K562 (cell line): ENCODE measurements around the gene LDAF1. TPM values are rescaled to one million over a fixed set of nuclear protein-coding genes. Genes with fewer than 3 reads are reported as not detected.

Experiments used
- ATAC-seq: fragments of 200-7000 bp; cut with Tn5 transposase; 3 replicates; pipeline ENCODE4 v1.9.1; 2020; ENCODE audit warnings: moderate library complexity
- BruUV-seq: library from RNA; stranded (reverse); fragments of 400-500 nt; replicated peaks from 2 replicates; lab custom pipeline; 2021; lab: Mats Ljungman, UMichigan
- CTCF ChIA-PET: fragments of 300-600 bp; formaldehyde crosslinking; extraction: SDS; loops from one replicate; lab custom pipeline; 2021; ENCODE audit warnings: low intra/inter-chr PET ratio; lab: Yijun Ruan, JAX
- POLR2A ChIA-PET: fragments of 300-600, 350-650 bp; sonication (Branson Sonifier 250); formaldehyde crosslinking; extraction: SDS; loops from one replicate; lab custom pipeline; 2021; ENCODE audit warnings: antibody characterized with exemption, inconsistent platforms; lab: Yijun Ruan, JAX
- DNase-seq, 4 experiments: peaks; one replicate each; pipeline versions ENCODE4 v3.0.0 to v3.0.0-alpha.2; 2011 to 2018; ENCODE audit warnings: low spot score in 3 of 4, mixed read lengths in 3 of 4; ENCODE audit errors: extremely low read depth in 1 of 4
- FAIRE-seq: peaks from 2 replicates; lab custom pipeline; 2011; peaks lifted over from hg19 to GRCh38; lab: Jason Lieb, UNC
- H2AFZ ChIP-seq: 2 replicates; pipeline ENCODE4 v1.6.0; 2011; ENCODE audit warnings: low read depth, low read length, control low read depth, inconsistent platforms
- H3K27ac ChIP-seq: fragments of 200-600 bp; 3 replicates; pipeline ENCODE4 v1.8.0; 2011; ENCODE audit warnings: low read depth, mild to moderate bottlenecking, control low read depth, inconsistent platforms, low read length, moderate library complexity, mixed read lengths; ENCODE audit errors: extremely low read depth
- H3K27me3 ChIP-seq, 2 experiments: fragments of 300-600 bp in 1 of 2; 2 replicates in 1 of 2; 3 replicates in 1 of 2; pipeline versions ENCODE4 v1.6.0 to v1.8.0; 2011; ENCODE audit warnings: inconsistent platforms in 2 of 2, low read length in 2 of 2, mild to moderate bottlenecking in 1 of 2, mixed read lengths in 1 of 2, moderate library complexity in 1 of 2; ENCODE audit not compliant: control insufficient read depth in 2 of 2, insufficient read depth in 2 of 2
- H3K36me3 ChIP-seq: fragments of 300-600 bp; 3 replicates; pipeline ENCODE4 v1.8.0; 2011; ENCODE audit warnings: mild to moderate bottlenecking, low read length, inconsistent platforms; ENCODE audit not compliant: control insufficient read depth, insufficient read depth
- H3K4me1 ChIP-seq, 2 experiments: fragments of 200-600 bp in 1 of 2; replicated peaks in 1 of 2; 2 replicates in 1 of 2; 3 replicates in 1 of 2; pipeline versions ENCODE4 v1.5.1 to v1.8.0; 2011; ENCODE audit warnings: inconsistent platforms in 2 of 2, low read length in 2 of 2, mild to moderate bottlenecking in 1 of 2, mixed read lengths in 1 of 2, moderate library complexity in 1 of 2; ENCODE audit not compliant: control insufficient read depth in 2 of 2, insufficient read depth in 2 of 2
- H3K4me2 ChIP-seq: 2 replicates; pipeline ENCODE4 v1.6.1; 2011; ENCODE audit warnings: low read length, control low read depth, inconsistent platforms, mixed read lengths; ENCODE audit not compliant: insufficient read depth
- H3K4me3 ChIP-seq: fragments of 200-600 bp; sonication (generic), shearing (Covaris generic); 2 replicates; pipeline ENCODE4 v1.5.1; 2016; ENCODE audit warnings: control low read depth, inconsistent platforms
- H3K79me2 ChIP-seq: fragments of 200-600 bp; 3 replicates; pipeline ENCODE4 v1.8.0; 2011; ENCODE audit warnings: low read length, inconsistent platforms; ENCODE audit not compliant: control insufficient read depth, insufficient read depth
- H3K9ac ChIP-seq, 2 experiments: 2 replicates each; pipeline versions ENCODE4 v1.6.0 to v1.6.1; 2011; ENCODE audit warnings: low read depth in 2 of 2, low read length in 2 of 2, control low read depth in 1 of 2, inconsistent platforms in 1 of 2, mild to moderate bottlenecking in 1 of 2, mixed read lengths in 1 of 2; ENCODE audit not compliant: insufficient read depth in 1 of 2
- H3K9me1 ChIP-seq: one replicate; pipeline ENCODE4 v1.6.0; 2011; ENCODE audit warnings: inconsistent platforms, mild to moderate bottlenecking, low read length, moderate library complexity; ENCODE audit not compliant: control insufficient read depth, insufficient read depth
- H3K9me3 ChIP-seq: replicated peaks from 2 replicates; pipeline ENCODE4 v1.5.1; 2011; ENCODE audit warnings: low read depth, low read length, inconsistent platforms; ENCODE audit not compliant: control insufficient read depth, insufficient read depth
- H4K20me1 ChIP-seq: replicated peaks from 2 replicates; pipeline ENCODE4 v1.6.1; 2011; ENCODE audit warnings: low read length, inconsistent platforms, mixed read lengths; ENCODE audit not compliant: control insufficient read depth, insufficient read depth
- CHD4 ChIP-seq: fragments of 200-600 bp; sonication (generic); IDR thresholded peaks from 3 replicates; pipeline ENCODE4 v1.6.1; 2012; ENCODE audit warnings: low read depth, mild to moderate bottlenecking, mixed read lengths, low read length, inconsistent platforms; ENCODE audit not compliant: insufficient read depth, insufficient replicate concordance, poor library complexity, severe bottlenecking
- HDAC1 ChIP-seq, 2 experiments: fragments of 450-650 bp; IDR thresholded peaks; 2 replicates each; pipeline ENCODE4 v1.6.1; 2016 to 2017; ENCODE audit warnings: inconsistent platforms in 1 of 2, mild to moderate bottlenecking in 1 of 2, moderate library complexity in 1 of 2
- NR2C2 ChIP-seq, 2 experiments: fragments of 200-800 bp in 1 of 2; sonication (Bioruptor generic) in 1 of 2; sonication (generic) in 1 of 2; formaldehyde crosslinking in 1 of 2; IDR thresholded peaks; 2 replicates each; pipeline versions ENCODE4 v1.6.1 to v1.8.0; 2016 to 2022; ENCODE audit warnings: mild to moderate bottlenecking in 1 of 2, missing compliant biosample characterization in 1 of 2, missing genetic modification characterization in 1 of 2, missing genetic modification reagents in 1 of 2
- RBM25 ChIP-seq: fragments of 200-400 bp; formaldehyde crosslinking; IDR thresholded peaks from 2 replicates; pipeline ENCODE4 v1.6.1; 2018; ENCODE audit warnings: low read length, low read depth, moderate library complexity; ENCODE audit not compliant: severe bottlenecking
- SMAD2 ChIP-seq: fragments of 150-350 bp; IDR thresholded peaks from 2 replicates; pipeline ENCODE4 v1.6.1; 2014; ENCODE audit warnings: low read depth, mild to moderate bottlenecking, low read length
- ZNF239 ChIP-seq: fragments of 250-450 bp; sonication (Bioruptor Pico); IDR thresholded peaks from 2 replicates; pipeline ENCODE4 v1.4.0; 2020; ENCODE audit warnings: mild to moderate bottlenecking
- ZNF551 ChIP-seq: fragments of 250-450 bp; sonication (Bioruptor Pico); IDR thresholded peaks from 2 replicates; pipeline ENCODE4 v1.5.0; 2021; ENCODE audit warnings: mild to moderate bottlenecking, moderate library complexity
- WGBS: fragments of 100-300 bp; shearing (Covaris generic); methylation state at CpG from one replicate; pipeline ENCODE4 v1.1.6; 2016; ENCODE audit warnings: low coverage, mixed read lengths; ENCODE audit not compliant: insufficient coverage; ENCODE audit errors: missing lambda C conversion rate; 5-methylcytosine and 5-hydroxymethylcytosine counted together
- in situ Hi-C: fragments of 300-500 bp; cut with MboI; formaldehyde crosslinking; loops from 4 replicates; pipeline ENCODE4 v1.15.0; 2018; ENCODE audit warnings: inconsistent platforms, mixed read lengths
- intact Hi-C: fragments of 100-400 bp; cut with micrococcal nuclease; formaldehyde crosslinking; loops from 2 replicates; pipeline ENCODE4 v1.14.2; 2022
- polyA plus RNA-seq, 8 experiments: library from polyadenylated mRNA; depleted of rRNA in 4 of 8; stranded (reverse) in 5 of 8; unstranded in 3 of 8; fragments of >200 nt; fragmentation: Nextera tagmentation in 2 of 8; fragmentation: Illumina TruSeq in 1 of 8; extraction: Ambion mirVana in 2 of 8; extraction: Trizol in 1 of 8; gene quantifications; 2 replicates each; pipeline versions ENCODE4 v1.2.1 to v1.2.3, GENCODE V29; 2011 to 2014; ENCODE audit warnings: inconsistent platforms in 1 of 8, missing spikeins in 1 of 8
- total RNA-seq, 7 experiments: library from RNA; depleted of rRNA in 6 of 7; stranded (reverse); fragments of >200 nt in 6 of 7; fragmentation: Illumina TruSeq in 2 of 7; extraction: Trizol in 2 of 7; gene quantifications; 2 replicates each; pipeline versions ENCODE4 v1.2.1 to v1.2.3, GENCODE V29; 2011 to 2021; ENCODE audit warnings: low replicate concordance in 1 of 7

LDAF1 gene
- total and polyA plus RNA-seq, 9 of the 15 experiments (the other 6 are each of a cell fraction or from before 2014, with no cell fraction given): 7.0 to 20.1 (median 12.5) TPM

- in situ Hi-C loops (loop anchor here (10.0 kb wide), 1 partner anchor 1515 kb away; no protein-coding TSS in a partner anchor), intact Hi-C loops (loop anchor here (10.0 kb wide), 1 partner anchor 1145 kb away; no protein-coding TSS in a partner anchor)
- H3K4me3 ChIP-seq: no peak overlapping the region
- POLR2A ChIA-PET: no interaction called here
- H3K9me3 ChIP-seq: 0 out of 2 replicates have a peak, but pooled peaks cover 3% of the 10 kb centered on the region
- FAIRE-seq (no peak), DNase-seq (no peak), ATAC-seq (no peak)
- H3K4me1 ChIP-seq: no peaks in the 10 kb centered on the region
- TF ChIP-seq CHD4 (no peak), ZNF239 (CRISPR knock-in tag) (no peak), RBM25 (no peak), SMAD2 (no peak), NR2C2 (CRISPR knock-in tag; IDR thresholded peaks at IDR 0.05) (no peak), NR2C2 (tag; IDR thresholded peaks at IDR 0.05) (no peak), HDAC1 (IDR thresholded peaks at IDR 0.05) (no peak), ZNF551 (no peak)
- H3K27ac ChIP-seq: no peak overlapping the region
- H3K27me3 ChIP-seq: no peaks in the 10 kb centered on the region
- H4K20me1 ChIP-seq: no peaks in the 10 kb centered on the region
- CTCF ChIA-PET: no interaction called here
- H3K79me2 ChIP-seq: no peaks in the 10 kb centered on the region
- H3K9ac ChIP-seq: no peak overlapping the region
- WGBS: 85% methylated on average over 2 of the region's 3 CpGs
- H3K9me1 ChIP-seq: no peaks in the 10 kb centered on the region
- no peak overlapping the region for H3K4me2 ChIP-seq
- peaks cover 10% of the 10 kb centered on the region; the same call in 2 of the 3 replicates for H3K36me3 ChIP-seq
- H2AFZ ChIP-seq: no peak overlapping the region
- no TSS peak for BruUV-seq
Observed at GRCh38 chr16:21179983-21180365, 21.5 kb downstream of the LDAF1 start.
